Measurements from ENCODE around the gene ITIH2.
"Not testable (repeated sequence)": the region's sequence is repeated elsewhere in the genome, so short reads cannot be mapped to it uniquely, and the experiment has no call there.

ITIH2 gene

GRCh38 chr10:7768417-7768816 is 65.3 kb downstream of the ITIH2 start:
- no peak overlapping the region for H3K4me3 ChIP-seq (replicated peaks; ENCODE audit: insufficient read depth, low read length)
- no peak for DNase-seq (ENCODE audit: low read depth in 1 of 2, low spot score in 1 of 2)
- no peak for TF ChIP-seq SPI1 (IDR thresholded peaks at IDR 0.05; ENCODE audit: borderline replicate concordance, low read depth)
- no peak overlapping the region for H3K27ac ChIP-seq (replicated peaks)
- H3K27me3 ChIP-seq (ENCODE audit: insufficient read depth, poor library complexity, severe bottlenecking) = no peaks in the 10 kb centered on the region

GRCh38 chr10:7773845-7774801 is 71.0 kb downstream of the ITIH2 start:
- Histone ChIP-seq H3K4me3 (replicated peaks; ENCODE audit: insufficient read depth, low read length) (no peak overlapping the region), H3K27ac (replicated peaks) (no peak overlapping the region), H3K27me3 (ENCODE audit: insufficient read depth, poor library complexity, severe bottlenecking) (no peaks in the 10 kb centered on the region)
- no peak for TF ChIP-seq REST (IDR thresholded peaks at IDR 0.05; ENCODE audit: insufficient replicate concordance, low read depth)
- DNase-seq (ENCODE audit: low read depth in 1 of 2, low spot score in 1 of 2) = no peak

- H3K4me3 ChIP-seq (replicated peaks; ENCODE audit: insufficient read depth, low read length) = no peak overlapping the region
- no peak overlapping the region for H3K27ac ChIP-seq (replicated peaks)
- no peaks in the 10 kb centered on the region for H3K27me3 ChIP-seq (ENCODE audit: insufficient read depth, poor library complexity, severe bottlenecking)
- TF ChIP-seq REST (IDR thresholded peaks at IDR 0.05; ENCODE audit: insufficient replicate concordance, low read depth) (no peak), POLR2AphosphoS5 (IDR thresholded peaks at IDR 0.05; ENCODE audit: low read depth) (no peak), GABPA (IDR thresholded peaks at IDR 0.05; ENCODE audit: low read depth) (no peak), SPI1 (IDR thresholded peaks at IDR 0.05; ENCODE audit: borderline replicate concordance, low read depth) (no peak), CTCF (IDR thresholded peaks at IDR 0.05; ENCODE audit: insufficient read depth, low read length) (no peak)
- DNase-seq (ENCODE audit: low read depth in 1 of 2, low spot score in 1 of 2) = no peak
Measured at GRCh38 chr10:7776777-7777176, 73.7 kb downstream of the ITIH2 start.

GRCh38 chr10:7782194-7782593 is 79.1 kb downstream of the ITIH2 start:
- DNase-seq (ENCODE audit: low read depth in 1 of 2, low spot score in 1 of 2); H3K27ac ChIP-seq (replicated peaks); H3K27me3 ChIP-seq (ENCODE audit: insufficient read depth, poor library complexity, severe bottlenecking); H3K4me3 ChIP-seq (replicated peaks; ENCODE audit: insufficient read depth, low read length): not testable (repeated sequence)

- no peaks in the 10 kb centered on the region for H3K27me3 ChIP-seq (ENCODE audit: insufficient read depth, poor library complexity, severe bottlenecking)
- no peak overlapping the region for H3K27ac ChIP-seq (replicated peaks)
- TF ChIP-seq REST (IDR thresholded peaks at IDR 0.05; ENCODE audit: insufficient replicate concordance, low read depth) (no peak), CTCF (IDR thresholded peaks at IDR 0.05; ENCODE audit: insufficient read depth, low read length) (no peak), SPI1 (IDR thresholded peaks at IDR 0.05; ENCODE audit: borderline replicate concordance, low read depth) (peak; percentile 50; the same call in 1 of the 2 replicates), POLR2AphosphoS5 (IDR thresholded peaks at IDR 0.05; ENCODE audit: low read depth) (no peak), GABPA (IDR thresholded peaks at IDR 0.05; ENCODE audit: low read depth) (no peak)
- DNase-seq (ENCODE audit: low read depth in 1 of 2, low spot score in 1 of 2) = no peak
- H3K4me3 ChIP-seq (replicated peaks; ENCODE audit: insufficient read depth, low read length) = no peak overlapping the region
Measured at GRCh38 chr10:7786430-7786829, 83.3 kb downstream of the ITIH2 start.
